ENCODE results near the gene SGPP1.

DNA sequence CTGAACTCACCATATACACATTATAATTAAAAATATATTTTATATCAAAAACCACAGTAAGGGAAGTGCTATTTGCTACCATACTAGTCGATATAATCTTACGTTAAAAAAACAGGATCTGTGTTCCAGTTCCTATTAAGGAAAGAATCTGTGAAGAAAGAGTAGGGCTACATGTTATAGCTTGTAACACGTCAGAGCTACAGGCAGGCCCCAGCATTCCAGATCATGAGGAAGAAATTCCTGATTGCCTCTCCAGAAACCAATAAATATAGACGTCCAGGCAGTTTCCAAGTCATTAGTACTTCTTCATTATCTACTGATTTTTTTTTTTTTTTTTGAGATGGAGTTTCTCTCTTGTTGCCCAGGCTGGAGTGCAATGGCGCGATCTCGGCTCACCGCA lies 20.6 kb downstream of the SGPP1 start:
- TF ChIP-seq, protein P1, sequence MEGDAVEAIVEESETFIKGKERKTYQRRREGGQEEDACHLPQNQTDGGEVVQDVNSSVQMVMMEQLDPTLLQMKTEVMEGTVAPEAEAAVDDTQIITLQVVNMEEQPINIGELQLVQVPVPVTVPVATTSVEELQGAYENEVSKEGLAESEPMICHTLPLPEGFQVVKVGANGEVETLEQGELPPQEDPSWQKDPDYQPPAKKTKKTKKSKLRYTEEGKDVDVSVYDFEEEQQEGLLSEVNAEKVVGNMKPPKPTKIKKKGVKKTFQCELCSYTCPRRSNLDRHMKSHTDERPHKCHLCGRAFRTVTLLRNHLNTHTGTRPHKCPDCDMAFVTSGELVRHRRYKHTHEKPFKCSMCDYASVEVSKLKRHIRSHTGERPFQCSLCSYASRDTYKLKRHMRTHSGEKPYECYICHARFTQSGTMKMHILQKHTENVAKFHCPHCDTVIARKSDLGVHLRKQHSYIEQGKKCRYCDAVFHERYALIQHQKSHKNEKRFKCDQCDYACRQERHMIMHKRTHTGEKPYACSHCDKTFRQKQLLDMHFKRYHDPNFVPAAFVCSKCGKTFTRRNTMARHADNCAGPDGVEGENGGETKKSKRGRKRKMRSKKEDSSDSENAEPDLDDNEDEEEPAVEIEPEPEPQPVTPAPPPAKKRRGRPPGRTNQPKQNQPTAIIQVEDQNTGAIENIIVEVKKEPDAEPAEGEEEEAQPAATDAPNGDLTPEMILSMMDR (conservative IDR thresholded peaks at IDR 0.05 in 1 of 2, IDR thresholded peaks at IDR 0.05 in 1 of 2; ENCODE audit: extremely low read depth in 1 of 2, insufficient read depth in 1 of 2, low read depth in 1 of 2, low read length in 2 of 2) = no peak
- TF ChIP-seq EZH2 (IDR thresholded peaks at IDR 0.05; ENCODE audit: borderline replicate concordance, low read length) = no peak

Measured in mammary epithelial cell (primary cell).